OCI-M2 (cell line): ENCODE results near the gene RYR1.
"Not testable (repeated sequence)": the region's sequence is repeated elsewhere in the genome, so short reads cannot be mapped to it uniquely, and the experiment has no call there.

Source experiments
- DNase-seq: peaks from one replicate; lab custom pipeline; 2025; ENCODE audit not compliant: unreplicated experiment; lab: John Stamatoyannopoulos, UW

RYR1 gene

DNA sequence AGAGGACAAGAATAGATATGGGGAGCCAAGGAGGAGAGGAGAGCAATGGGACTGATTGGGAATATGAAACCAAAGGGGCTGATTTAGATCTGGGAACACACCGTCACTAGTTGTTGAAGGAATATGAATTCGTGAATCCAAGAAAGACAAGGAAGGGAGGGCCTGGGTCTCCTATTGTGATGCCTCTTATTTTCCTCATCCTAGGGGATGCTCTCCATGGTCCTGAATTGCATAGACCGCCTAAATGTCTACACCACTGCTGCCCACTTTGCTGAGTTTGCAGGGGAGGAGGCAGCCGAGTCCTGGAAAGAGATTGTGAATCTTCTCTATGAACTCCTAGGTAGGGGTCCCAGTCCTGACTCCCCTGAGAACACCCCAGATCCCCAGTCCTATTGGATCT is 21.5 kb downstream of the RYR1 start:
- peak; percentile 33 for DNase-seq

DNA sequence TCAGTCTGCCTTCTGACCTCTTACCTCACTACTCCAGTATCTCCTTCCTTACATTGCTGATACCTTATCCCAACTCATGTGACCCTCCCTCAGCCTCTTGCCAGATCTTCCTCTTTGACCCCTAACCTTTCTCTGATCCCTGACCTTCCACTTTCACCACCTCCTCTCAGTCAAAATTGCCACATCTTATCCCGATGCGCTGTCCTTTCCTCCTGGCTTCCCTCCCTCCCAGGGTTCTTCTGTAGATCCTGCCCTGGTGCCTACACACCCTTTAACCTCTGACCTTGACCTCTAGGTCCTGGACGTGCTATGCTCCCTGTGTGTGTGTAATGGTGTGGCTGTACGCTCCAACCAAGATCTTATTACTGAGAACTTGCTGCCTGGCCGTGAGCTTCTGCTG is 23.7 kb downstream of the RYR1 start:
- DNase-seq = no peak

DNA sequence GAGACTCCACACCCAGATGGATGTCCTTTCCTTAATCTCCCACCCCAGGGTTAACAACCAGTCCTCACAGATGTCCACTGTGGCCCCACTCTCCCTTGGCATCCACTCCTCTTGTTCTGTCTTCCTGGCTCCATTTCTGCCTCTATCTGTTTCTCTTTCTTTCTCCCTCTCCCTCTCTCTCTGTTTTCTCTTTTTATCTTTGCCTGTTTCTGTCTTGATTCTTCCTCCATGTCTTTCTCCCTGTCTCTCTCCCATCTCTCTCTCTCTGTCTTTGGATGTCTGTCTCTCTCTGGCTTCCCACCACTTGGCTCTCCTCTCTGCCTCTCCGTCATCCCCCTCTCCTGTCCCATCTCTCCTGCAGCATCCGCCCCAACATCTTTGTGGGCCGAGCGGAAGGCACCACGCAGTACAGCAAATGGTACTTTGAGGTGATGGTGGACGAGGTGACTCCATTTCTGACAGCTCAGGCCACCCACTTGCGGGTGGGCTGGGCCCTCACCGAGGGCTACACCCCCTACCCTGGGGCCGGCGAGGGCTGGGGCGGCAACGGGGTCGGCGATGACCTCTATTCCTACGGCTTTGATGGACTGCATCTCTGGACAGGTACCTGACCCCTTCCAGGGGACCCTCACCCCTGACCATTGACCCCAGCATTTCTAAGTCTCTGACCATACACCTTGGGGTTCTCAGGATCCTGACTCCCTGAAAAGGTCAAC is 24.4 kb downstream of the RYR1 start:
- no peak for DNase-seq

DNA sequence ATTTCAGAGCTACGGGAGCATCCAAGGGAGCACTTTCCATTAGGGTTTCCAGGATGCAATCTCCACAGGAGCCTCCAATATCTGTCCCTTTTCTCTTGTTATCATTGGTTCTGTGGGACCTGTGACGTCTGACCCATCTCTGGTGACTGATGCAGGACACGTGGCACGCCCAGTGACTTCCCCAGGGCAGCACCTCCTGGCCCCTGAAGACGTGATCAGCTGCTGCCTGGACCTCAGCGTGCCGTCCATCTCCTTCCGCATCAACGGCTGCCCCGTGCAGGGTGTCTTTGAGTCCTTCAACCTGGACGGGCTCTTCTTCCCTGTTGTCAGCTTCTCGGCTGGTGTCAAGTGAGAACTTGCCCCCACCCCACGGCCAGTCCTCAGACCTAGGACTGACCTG is 25.5 kb downstream of the RYR1 start:
- no peak for DNase-seq

DNA sequence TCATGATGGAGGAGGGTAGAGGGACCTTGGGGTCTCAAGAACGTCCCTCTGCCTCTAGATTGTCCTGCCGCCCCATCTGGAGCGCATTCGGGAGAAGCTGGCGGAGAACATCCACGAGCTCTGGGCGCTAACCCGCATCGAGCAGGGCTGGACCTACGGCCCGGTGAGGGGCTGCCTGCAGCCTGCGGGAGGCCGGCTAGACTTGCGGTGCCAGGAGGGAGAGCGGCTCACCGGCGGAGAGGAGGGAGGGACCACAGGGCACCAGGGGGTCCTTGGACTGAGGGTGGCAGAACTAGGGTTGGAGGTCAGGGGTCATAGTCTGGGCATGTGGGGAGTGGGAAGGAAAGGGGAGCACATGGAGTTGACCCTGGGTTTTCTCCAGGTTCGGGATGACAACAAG is 29.9 kb downstream of the RYR1 start:
- no peak for DNase-seq

DNA sequence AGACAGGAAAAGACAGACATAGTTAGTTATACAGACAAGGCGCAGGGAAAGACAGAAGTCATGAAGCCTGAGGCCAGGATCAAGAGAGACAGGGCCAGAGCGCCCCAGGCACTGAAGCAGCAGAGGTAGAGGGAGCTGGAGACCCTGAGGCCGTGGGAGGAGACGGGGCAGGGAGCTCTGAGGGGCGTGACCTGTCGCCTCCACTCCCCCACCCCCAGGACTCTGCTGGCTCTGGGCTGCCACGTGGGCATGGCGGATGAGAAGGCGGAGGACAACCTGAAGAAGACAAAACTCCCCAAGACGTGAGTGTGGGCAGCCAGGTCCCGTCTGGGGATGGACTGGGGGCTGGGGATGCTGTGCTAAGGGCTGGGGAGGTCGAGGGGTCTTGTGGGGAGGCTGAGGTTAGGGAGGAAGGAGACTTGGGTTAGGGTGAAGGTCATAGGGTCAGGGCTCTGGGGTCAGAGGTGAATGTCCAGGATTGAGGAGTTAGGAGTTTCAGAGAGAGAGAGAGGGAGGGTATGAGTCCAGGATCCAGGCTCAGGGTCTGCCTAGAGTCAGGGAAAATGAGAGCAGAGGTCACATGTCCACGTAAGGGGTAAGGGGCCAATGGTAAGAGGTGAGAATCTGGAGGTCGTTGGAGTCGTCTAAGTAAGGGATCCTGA is 31.1 kb downstream of the RYR1 start:
- DNase-seq = no peak

DNA sequence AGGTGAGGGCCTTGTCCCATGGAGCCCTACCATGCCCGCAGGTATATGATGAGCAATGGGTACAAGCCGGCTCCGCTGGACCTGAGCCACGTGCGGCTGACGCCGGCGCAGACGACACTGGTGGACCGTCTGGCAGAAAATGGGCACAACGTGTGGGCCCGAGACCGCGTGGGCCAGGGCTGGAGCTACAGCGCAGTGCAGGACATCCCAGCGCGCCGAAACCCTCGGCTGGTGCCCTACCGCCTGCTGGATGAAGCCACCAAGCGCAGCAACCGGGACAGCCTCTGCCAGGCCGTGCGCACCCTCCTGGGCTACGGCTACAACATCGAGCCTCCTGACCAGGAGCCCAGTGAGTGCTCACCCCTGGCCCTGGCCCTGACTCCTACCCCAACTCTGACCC is 32.6 kb downstream of the RYR1 start:
- no peak for DNase-seq

DNA sequence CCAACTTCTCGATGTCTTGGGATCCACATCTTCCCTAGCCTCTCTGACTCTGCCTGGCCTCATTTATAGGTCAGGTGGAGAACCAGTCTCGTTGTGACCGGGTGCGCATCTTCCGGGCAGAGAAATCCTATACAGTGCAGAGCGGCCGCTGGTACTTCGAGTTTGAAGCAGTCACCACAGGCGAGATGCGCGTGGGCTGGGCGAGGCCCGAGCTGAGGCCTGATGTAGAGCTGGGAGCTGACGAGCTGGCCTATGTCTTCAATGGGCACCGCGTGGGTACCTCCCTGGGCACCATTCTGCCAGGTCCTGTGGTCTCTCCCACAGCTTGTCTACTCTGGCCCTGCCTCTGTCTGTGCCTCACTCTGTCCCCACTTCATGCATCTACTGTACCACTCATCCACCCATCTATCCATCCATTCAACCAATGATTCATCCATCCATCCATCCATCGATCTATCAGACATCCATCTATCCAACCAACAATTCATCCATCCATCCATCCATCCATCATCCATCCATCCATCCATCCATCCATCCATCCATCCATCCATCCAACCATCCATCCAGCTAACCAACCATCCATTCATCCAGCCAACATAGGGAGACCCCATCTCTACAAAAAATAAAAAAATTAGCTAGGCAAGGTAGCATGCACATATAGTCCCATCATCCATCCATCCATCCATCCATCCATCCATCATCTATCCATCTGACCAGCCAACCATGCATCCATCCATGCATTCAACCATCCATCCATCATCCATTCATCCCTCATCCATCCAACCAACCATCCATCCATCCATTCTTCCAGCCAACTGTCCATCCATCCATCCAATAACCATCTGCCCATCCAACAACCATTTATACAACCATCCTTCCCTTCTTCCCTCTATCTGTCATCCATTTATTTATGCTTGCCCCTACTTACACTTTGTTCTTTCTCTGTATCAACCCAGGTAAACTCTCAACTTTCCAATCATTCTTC is 34.3 kb downstream of the RYR1 start:
- DNase-seq = no peak

DNA sequence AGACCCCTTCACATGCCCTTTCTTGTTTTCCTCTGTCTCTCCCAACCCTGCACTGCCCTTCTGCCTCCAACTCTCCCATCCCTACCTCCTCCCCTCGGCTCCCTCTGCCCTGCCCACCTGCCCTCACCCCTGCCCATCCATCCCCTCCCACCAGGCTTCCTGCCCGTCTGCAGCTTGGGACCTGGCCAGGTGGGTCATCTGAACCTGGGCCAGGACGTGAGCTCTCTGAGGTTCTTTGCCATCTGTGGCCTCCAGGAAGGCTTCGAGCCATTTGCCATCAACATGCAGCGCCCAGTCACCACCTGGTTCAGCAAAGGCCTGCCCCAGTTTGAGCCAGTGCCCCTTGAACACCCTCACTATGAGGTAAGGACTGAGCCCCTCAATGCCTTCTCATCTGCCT is 35.7 kb downstream of the RYR1 start:
- no peak for DNase-seq

DNA sequence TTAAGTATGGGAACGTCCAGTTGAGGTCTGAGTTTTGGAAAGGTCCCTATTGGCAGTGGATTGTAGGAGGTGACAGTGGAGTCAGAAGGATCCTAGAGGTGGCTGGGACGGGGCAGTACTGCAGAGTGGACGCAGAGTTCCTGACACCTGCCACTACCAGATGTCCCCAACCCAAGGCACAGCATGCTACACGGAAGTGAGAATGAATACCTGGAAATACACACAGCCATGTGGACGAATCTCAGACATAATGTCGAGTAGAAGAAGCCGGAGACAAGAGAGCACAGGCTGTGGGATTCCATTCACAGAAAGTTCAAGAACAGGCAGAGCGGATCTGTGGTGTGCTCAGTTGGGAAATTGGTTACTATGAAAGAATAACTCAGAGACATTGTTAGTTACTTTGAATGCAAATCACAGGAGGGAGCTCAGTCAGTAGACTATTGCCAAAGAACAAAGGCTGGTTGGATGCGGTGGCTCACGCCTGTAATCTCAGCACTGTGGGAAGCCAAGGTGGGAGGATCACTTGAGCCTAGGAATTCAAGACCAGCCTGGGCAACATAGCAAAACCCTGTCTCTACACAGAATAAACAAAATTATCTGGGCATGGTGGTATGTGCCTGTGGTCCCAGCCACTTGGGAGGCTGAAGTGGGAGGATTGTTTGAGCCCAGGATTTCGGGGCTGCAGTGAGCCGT is 37.4 kb downstream of the RYR1 start:
- DNase-seq = no peak

DNA sequence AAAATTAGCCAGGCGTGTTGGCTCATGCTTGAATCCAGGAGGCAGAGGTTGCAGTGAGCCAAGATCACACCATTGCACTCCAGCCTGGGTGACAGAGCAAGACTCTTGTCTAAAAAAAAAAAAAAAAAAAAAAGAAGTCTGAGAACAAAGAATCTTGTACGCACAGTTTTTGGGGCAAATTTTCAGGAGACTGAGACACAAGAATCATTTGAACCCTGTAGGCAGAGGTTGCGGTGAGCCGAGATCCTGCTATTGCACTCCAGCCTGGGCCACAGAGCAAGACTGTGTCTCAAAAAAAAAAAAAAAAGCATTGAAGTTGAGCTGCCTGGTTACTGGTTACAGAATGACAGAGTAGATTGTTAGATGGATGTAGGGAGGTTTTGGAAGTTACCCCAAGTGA is 39.2 kb downstream of the RYR1 start:
- not testable (repeated sequence) for DNase-seq

DNA sequence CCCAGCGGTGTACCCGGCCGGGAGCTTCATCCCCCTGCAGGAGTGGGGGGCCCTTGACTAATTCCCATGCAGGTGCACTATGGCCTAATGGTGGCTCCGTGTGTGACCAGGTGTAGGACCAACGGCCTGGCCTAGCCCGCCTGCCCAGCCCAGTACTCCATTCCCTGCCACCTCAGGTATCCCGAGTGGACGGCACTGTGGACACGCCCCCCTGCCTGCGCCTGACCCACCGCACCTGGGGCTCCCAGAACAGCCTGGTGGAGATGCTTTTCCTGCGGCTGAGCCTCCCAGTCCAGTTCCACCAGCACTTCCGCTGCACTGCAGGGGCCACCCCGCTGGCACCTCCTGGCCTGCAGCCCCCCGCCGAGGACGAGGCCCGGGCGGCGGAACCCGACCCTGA is 39.7 kb downstream of the RYR1 start:
- no peak for DNase-seq

DNA sequence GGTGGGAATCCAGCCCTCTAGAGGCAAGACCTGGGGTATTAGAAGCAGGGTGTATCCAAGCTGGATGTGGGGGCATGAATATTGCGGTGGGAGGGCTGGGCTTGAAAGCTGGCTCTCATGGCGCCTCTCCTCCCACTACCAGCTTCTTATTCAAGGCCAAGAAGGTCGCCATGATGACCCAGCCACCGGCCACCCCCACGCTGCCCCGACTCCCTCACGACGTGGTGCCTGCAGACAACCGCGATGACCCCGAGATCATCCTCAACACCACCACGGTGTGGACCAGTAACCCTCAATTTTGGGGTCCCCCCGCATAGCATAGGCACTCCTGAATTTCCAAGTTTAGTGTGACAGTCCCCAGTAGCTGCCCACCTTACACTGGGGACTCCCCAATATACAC is 41.7 kb downstream of the RYR1 start:
- DNase-seq = no peak

DNA sequence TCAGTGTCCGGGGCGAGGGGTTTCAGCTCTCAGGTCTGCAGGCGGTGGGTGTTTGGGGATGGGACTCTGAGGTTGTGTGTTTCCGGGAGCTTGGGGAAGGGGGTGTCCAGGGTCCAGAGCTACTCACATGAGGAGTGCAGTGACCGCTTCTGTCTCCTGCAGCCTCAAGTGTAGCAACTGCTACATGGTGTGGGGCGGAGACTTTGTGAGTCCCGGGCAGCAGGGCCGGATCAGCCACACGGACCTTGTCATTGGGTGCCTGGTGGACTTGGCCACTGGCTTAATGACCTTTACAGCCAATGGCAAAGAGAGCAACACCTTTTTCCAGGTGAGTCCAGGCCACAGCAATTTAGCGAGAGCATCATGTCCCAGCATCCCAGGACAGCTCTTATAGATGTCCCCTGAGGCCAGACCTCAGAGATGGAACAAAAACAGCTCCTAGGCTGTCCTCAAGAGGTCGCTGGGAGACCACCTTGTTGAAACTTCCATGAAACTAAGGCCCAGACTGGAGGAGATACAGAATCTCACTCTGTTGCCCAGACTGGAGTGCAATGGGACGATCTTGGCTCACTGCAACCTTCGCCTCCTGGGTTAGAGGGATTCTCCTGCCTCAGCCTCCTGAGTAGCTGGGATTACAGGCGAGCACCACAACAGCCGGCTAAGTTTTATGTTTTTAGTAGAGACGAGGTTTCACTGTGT is 44.9 kb downstream of the RYR1 start:
- peak; percentile 69 for DNase-seq

DNA sequence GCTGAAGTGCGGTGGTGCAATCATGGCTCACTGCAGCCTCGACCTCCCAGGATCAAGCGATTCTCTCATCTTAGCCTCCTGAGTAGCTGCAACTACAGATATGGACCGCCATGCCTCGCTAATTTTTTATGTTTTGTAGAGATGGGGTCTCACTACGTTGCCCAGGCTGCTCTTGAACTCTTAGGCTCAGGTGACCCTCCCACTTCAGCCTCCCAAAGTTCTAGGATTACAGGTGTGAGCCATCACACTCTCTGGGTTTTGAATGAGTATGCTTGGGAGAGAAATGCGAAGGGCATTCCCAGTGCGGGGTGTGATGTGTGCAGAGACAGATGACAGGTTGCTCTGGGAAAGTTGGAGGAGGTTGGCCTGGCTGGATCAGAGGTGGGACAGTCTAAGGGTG is 49.0 kb downstream of the RYR1 start:
- no peak for DNase-seq

DNA sequence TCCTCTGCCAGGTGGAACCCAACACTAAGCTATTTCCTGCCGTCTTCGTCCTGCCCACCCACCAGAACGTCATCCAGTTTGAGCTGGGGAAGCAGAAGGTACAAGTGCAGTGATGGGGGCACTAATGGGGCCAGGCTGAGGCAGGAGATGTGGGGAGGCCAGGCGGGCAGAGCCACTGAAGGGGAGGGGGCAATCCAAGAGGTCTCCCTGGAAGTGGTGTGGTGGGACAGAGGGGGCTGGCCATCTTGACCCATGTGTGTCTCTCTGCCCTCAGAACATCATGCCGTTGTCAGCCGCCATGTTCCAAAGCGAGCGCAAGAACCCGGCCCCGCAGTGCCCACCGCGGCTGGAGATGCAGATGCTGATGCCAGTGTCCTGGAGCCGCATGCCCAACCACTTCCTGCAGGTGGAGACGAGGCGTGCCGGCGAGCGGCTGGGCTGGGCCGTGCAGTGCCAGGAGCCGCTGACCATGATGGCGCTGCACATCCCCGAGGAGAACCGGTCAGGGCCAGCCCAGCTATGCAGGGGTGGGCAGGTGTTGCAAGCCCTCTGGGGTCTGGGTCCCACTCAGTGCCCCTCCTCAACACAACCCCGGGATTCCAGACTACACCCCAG is 49.6 kb downstream of the RYR1 start:
- DNase-seq = no peak

DNA sequence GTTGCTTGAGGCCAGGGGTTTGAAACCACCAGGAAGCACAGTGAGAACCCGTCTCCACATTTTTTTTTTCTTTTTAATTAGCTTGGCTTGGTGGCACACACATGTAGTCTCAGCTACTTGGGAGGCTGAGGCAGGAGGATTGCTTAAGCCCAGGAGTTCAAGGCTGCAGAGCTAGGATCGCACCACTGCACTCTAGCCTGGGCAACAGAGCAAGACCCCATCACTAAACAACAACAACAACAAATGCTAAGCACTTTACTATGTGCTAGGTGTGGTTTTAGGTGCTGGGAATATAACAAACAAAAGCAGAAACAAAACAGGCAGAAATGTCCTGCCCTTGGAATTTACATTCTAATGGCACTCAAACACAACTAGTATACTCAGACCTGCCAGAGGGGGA is 51.3 kb downstream of the RYR1 start:
- DNase-seq = no peak

DNA sequence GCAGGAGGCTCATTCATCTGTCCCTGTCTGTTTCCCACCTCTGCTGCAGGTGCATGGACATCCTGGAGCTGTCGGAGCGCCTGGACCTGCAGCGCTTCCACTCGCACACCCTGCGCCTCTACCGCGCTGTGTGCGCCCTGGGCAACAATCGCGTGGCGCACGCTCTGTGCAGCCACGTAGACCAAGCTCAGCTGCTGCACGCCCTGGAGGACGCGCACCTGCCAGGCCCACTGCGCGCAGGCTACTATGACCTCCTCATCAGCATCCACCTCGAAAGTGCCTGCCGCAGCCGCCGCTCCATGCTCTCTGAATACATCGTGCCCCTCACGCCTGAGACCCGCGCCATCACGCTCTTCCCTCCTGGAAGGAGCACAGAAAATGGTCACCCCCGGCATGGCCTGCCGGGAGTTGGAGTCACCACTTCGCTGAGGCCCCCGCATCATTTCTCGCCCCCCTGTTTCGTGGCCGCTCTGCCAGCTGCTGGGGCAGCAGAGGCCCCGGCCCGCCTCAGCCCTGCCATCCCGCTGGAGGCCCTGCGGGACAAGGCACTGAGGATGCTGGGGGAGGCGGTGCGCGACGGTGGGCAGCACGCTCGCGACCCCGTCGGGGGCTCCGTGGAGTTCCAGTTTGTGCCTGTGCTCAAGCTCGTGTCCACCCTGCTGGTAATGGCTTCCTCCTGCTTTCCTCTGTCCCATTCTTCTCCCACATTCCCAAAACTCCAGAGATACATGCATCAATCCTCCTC is 52.2 kb downstream of the RYR1 start:
- no peak for DNase-seq

DNA sequence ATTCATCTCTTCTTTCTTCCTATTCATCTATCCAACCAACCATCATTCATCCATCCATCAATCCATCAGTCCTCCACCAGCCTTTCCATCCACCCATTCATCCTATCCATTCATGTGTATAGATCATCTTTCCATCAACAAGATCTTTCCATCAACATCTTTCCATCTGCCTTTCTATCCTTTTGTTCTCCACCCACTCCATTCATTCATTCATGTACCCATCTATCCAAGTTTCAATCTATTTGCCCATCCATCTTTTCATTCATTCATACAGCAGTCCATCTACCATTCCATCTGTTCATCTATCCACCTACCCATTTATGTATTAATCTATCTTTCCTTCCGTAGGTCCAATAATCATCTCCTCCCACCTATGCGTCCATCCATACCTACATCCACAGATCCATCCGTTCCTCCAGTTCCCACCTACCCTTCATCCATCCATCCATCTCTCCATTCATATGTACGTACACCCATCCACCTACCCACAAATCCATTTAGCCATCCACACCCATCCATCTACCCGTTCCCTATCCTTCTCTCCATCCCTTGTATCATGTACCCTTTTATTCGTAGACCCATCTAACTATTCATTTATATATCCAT is 53.3 kb downstream of the RYR1 start:
- no peak for DNase-seq
